Hepatocyte (in vitro differentiated cells): ENCODE results near the gene ATF7.

Experiments
- CTCF ChIP-seq: fragments of 200-600 bp; sonication (generic); IDR thresholded peaks from 2 replicates; pipeline ENCODE4 v1.5.1; 2016; ENCODE audit warnings: antibody characterized with exemption, mild to moderate bottlenecking; ENCODE audit not compliant: poor library complexity
- EZH2 ChIP-seq: fragments of 200-600 bp; sonication (generic); IDR thresholded peaks from 2 replicates; pipeline ENCODE4 v1.6.1; 2016; ENCODE audit warnings: antibody characterized with exemption, mild to moderate bottlenecking, borderline replicate concordance
- EZH2phosphoT487 ChIP-seq: fragments of 200-600 bp; sonication (generic); IDR thresholded peaks from one replicate; pipeline ENCODE4 v1.6.1; 2018; ENCODE audit warnings: antibody characterized with exemption, mild to moderate bottlenecking, low read depth, moderate library complexity; ENCODE audit not compliant: unreplicated experiment, severe bottlenecking

GRCh38 chr12:53623548-53624385 lies 2.4 kb downstream of the ATF7 start:
- TF ChIP-seq CTCF, result no peak
- TF ChIP-seq EZH2, result no peak
- no peak for TF ChIP-seq EZH2phosphoT487
